Chondrocyte (in vitro differentiated cells): Measurements from ENCODE around the gene PRKAR1B. TPM values are rescaled to one million over a fixed set of nuclear protein-coding genes. Genes with fewer than 3 reads are reported as not detected.

ENCODE experiments used
- DNase-seq: peaks from one replicate; pipeline ENCODE4 v3.0.0; 2021; ENCODE audit warnings: mixed read lengths, low spot score
- H3K27ac Mint-ChIP-seq: one replicate; pipeline ENCODE4 v1.8.0; 2021; ENCODE audit warnings: mild to moderate bottlenecking, moderate library complexity, mixed read lengths; ENCODE audit not compliant: unreplicated experiment
- H3K27me3 Mint-ChIP-seq: 2 replicates; pipeline ENCODE4 v1.8.0; 2021; ENCODE audit warnings: low read depth, mixed read lengths
- H3K36me3 Mint-ChIP-seq: 2 replicates; pipeline ENCODE4 v1.8.0; 2021; ENCODE audit warnings: low read depth, mixed read lengths
- H3K4me1 Mint-ChIP-seq: 2 replicates; pipeline ENCODE4 v1.8.0; 2021; ENCODE audit warnings: low read depth, mild to moderate bottlenecking, mixed read lengths
- H3K4me3 Mint-ChIP-seq: one replicate; pipeline ENCODE4 v1.8.0; 2021; ENCODE audit warnings: mild to moderate bottlenecking, moderate library complexity, mixed read lengths; ENCODE audit not compliant: unreplicated experiment
- H3K9me3 Mint-ChIP-seq: 2 replicates; pipeline ENCODE4 v1.8.0; 2021; ENCODE audit warnings: low read depth, mixed read lengths
- CTCF ChIP-seq: fragments of 200-600 bp; sonication (generic); IDR thresholded peaks from 2 replicates; pipeline ENCODE4 v1.5.0; 2021; ENCODE audit warnings: antibody characterized with exemption, mild to moderate bottlenecking, moderate library complexity
- total RNA-seq: library from RNA; stranded (reverse); gene quantifications from 3 replicates; pipeline ENCODE4 v1.2.1, GENCODE V29; 2021

The PRKAR1B gene
- total RNA-seq, 1 donor from 2014 or later, result 7.7 TPM

DNA sequence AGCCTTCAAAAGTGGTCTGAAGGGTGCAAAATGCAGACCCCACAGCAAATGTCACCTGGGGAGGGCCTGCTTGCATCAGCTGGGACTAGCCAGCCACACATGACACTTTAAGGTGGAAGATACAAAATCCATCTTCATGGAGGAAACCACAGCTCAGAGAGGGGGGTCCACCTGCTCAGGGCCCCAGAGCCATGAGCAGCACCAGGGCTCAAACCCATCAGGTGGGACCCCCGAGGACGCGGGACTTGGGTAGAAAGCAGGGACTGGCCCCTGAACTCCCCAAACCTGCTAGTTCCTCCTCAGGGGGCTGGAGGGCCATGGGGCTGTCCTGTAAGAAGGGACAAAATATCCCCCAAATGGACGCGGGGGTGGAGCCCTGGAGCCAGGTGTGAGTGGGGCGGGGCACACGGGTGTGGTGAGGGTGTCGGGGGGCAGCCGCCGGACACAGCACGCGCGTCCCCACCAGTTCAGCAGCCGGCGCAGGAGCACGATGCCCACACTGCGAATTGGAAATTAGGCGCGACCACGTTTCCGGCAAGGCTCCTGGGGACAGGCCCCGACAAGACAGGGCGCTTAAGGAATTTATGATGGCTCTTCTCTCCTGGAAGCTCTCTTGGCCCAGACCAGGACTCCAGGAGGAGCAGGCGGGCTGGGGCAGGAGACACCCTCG, 215.5 kb downstream of the PRKAR1B start:
- Mint-ChIP-seq H3K27me3 (no peaks in the 10 kb centered on the region), H3K36me3 (peaks cover 2% of the 10 kb centered on the region), H3K27ac (no peak overlapping the region), H3K4me3 (no peak overlapping the region), H3K4me1 (peaks cover 35% of the 10 kb centered on the region), H3K9me3 (no peaks in the 10 kb centered on the region)
- TF ChIP-seq CTCF, result no peak
- DNase-seq, result peak; percentile 89

GRCh38 chr7:510782-511281, 216.2 kb downstream of the PRKAR1B start:
- H3K27ac Mint-ChIP-seq, result no peak overlapping the region
- H3K9me3 Mint-ChIP-seq, result no peaks in the 10 kb centered on the region
- no peaks in the 10 kb centered on the region for H3K27me3 Mint-ChIP-seq
- TF ChIP-seq CTCF, result no peak
- peaks cover 29% of the 10 kb centered on the region for H3K4me1 Mint-ChIP-seq
- DNase-seq, result peak; percentile 83
- H3K36me3 Mint-ChIP-seq, result peaks cover 2% of the 10 kb centered on the region
- no peak overlapping the region for H3K4me3 Mint-ChIP-seq

- peak; percentile 89 for DNase-seq
- Mint-ChIP-seq H3K36me3 (peaks cover 8% of the 10 kb centered on the region), H3K27ac (no peak overlapping the region), H3K27me3 (no peaks in the 10 kb centered on the region), H3K9me3 (no peaks in the 10 kb centered on the region), H3K4me1 (peaks cover 28% of the 10 kb centered on the region), H3K4me3 (no peak overlapping the region)
- TF ChIP-seq CTCF, result no peak
These were observed 217.0 kb downstream of the PRKAR1B start for GRCh38 chr7:510131-510481.

DNA sequence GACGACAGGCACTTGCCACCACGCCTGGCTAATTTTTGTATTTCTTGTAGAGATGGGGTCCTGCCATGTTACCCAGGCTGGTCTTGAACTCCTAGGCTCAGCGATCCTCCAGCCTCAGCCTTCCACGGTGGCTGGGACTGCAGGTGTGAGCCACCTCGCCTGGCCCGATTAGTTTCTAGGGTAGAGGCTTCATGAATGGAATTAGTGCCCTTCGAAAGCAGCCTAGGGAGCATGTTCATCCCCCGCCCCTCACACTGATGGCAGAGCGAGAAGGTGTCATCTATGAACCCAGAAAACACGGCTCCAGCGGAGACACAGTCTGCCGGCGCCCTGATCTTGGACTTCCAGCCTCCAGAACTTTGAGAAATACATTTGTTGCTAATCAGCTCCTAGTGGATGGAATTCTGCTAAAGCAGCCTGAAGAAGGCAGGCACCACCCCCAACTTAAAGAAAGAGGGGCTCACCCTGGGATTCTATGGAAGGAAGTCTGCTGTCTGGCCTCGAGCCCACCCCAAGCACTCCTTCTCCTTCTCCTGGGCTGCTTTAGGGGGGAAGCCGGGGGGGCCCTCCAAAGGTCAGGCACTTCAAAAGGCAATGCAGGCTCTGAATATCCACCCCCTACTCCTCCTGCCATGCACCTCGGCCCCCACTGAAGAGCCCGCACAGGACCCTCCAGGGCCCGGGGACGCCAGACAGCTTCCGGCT, 217.5 kb downstream of the PRKAR1B start:
- Mint-ChIP-seq H3K4me3 (no peak overlapping the region), H3K27ac (no peak overlapping the region), H3K9me3 (no peaks in the 10 kb centered on the region), H3K36me3 (peaks cover 8% of the 10 kb centered on the region), H3K27me3 (no peaks in the 10 kb centered on the region), H3K4me1 (peaks cover 26% of the 10 kb centered on the region)
- peak; percentile 40 for TF ChIP-seq CTCF
- DNase-seq, result peak; percentile 53

- peaks cover 21% of the 10 kb centered on the region for H3K4me1 Mint-ChIP-seq
- TF ChIP-seq CTCF, result no peak
- no peaks in the 10 kb centered on the region for H3K27me3 Mint-ChIP-seq
- H3K27ac Mint-ChIP-seq, result no peak overlapping the region
- H3K9me3 Mint-ChIP-seq, result no peaks in the 10 kb centered on the region
- H3K36me3 Mint-ChIP-seq, result peaks cover 9% of the 10 kb centered on the region
- no peak overlapping the region for H3K4me3 Mint-ChIP-seq
- peak; percentile 81 for DNase-seq
These were observed 218.5 kb downstream of the PRKAR1B start for GRCh38 chr7:508461-509170.
